HepG2 (cell line): ENCODE data around the gene EPX. TPM values are rescaled to one million over a fixed set of nuclear protein-coding genes. Genes with fewer than 3 reads are reported as not detected.

Experiments
- ATAC-seq: fragments of 200-7000 bp; cut with Tn5 transposase; 3 replicates; pipeline ENCODE4 v1.9.1; 2020; ENCODE audit warnings: mild to moderate bottlenecking, moderate library complexity
- BruUV-seq: library from RNA; stranded (reverse); fragments of 400-500 nt; replicated peaks from 2 replicates; lab custom pipeline; 2021; lab: Mats Ljungman, UMichigan
- CTCF ChIA-PET: fragments of 300-600 bp; formaldehyde crosslinking; extraction: SDS; loops from one replicate; lab custom pipeline; 2021; ENCODE audit warnings: low total read pairs, inconsistent platforms, low intra/inter-chr PET ratio; lab: Yijun Ruan, JAX
- POLR2A ChIA-PET: fragments of 350-600 bp; sonication (Branson Sonifier 250); formaldehyde crosslinking; loops from one replicate; lab custom pipeline; 2020; ENCODE audit warnings: antibody characterized with exemption, inconsistent platforms; lab: Yijun Ruan, JAX
- DNase-seq: peaks from one replicate; pipeline ENCODE4 v3.0.0-alpha.2; 2015; ENCODE audit warnings: low spot score
- FAIRE-seq: peaks from 3 replicates; lab custom pipeline; 2011; peaks lifted over from hg19 to GRCh38; lab: Jason Lieb, UNC
- H2AFZ ChIP-seq: one replicate; pipeline ENCODE4 v1.6.1; 2011; ENCODE audit warnings: low read length, inconsistent platforms
- H3K27ac ChIP-seq: fragments of 300-600 bp; 3 replicates; pipeline ENCODE4 v1.8.0; 2011; ENCODE audit warnings: mixed run types, mild to moderate bottlenecking, mixed read lengths, low read length, inconsistent platforms; ENCODE audit not compliant: insufficient read depth; ENCODE audit errors: extremely low read length
- H3K27me3 ChIP-seq, 2 experiments: fragments of 200-600 bp in 1 of 2; 2 replicates in 1 of 2; 3 replicates in 1 of 2; pipeline versions ENCODE4 v1.6.0 to v1.8.0; 2011; ENCODE audit warnings: low read length in 2 of 2, mild to moderate bottlenecking in 2 of 2, moderate library complexity in 2 of 2, inconsistent platforms in 1 of 2; ENCODE audit not compliant: insufficient read depth in 2 of 2, control insufficient read depth in 1 of 2
- H3K36me3 ChIP-seq, 2 experiments: fragments of 200-600 bp in 1 of 2; replicated peaks in 1 of 2; 2 replicates in 1 of 2; 3 replicates in 1 of 2; pipeline versions ENCODE4 v1.5.1 to v1.8.0; 2011; ENCODE audit warnings: low read length in 2 of 2, inconsistent platforms in 1 of 2; ENCODE audit not compliant: insufficient read depth in 2 of 2, control insufficient read depth in 1 of 2
- H3K4me1 ChIP-seq: 2 replicates; pipeline ENCODE4 v1.5.1; 2012; ENCODE audit warnings: low read length, inconsistent platforms; ENCODE audit not compliant: insufficient read depth
- H3K4me2 ChIP-seq: 2 replicates; pipeline ENCODE4 v1.6.0; 2011; ENCODE audit warnings: low read depth, low read length, inconsistent platforms
- H3K4me3 ChIP-seq, 3 experiments: fragments of 200-600 bp in 1 of 3; sonication (generic), shearing (Covaris generic) in 1 of 3; replicated peaks in 1 of 3; 2 replicates each; pipeline ENCODE4 v1.5.1; 2011 to 2016; ENCODE audit warnings: low read length in 3 of 3, inconsistent platforms in 2 of 3, low read depth in 2 of 3, mild to moderate bottlenecking in 2 of 3, control low read depth in 1 of 3, mixed read lengths in 1 of 3; ENCODE audit not compliant: insufficient read depth in 1 of 3
- H3K79me2 ChIP-seq: one replicate; pipeline ENCODE4 v1.6.1; 2011; ENCODE audit warnings: low read length, inconsistent platforms; ENCODE audit not compliant: insufficient read depth
- H3K9ac ChIP-seq: 2 replicates; pipeline ENCODE4 v1.6.0; 2011; ENCODE audit warnings: mild to moderate bottlenecking, low read depth, low read length, inconsistent platforms; ENCODE audit not compliant: insufficient read depth
- H3K9me3 ChIP-seq: 2 replicates; pipeline ENCODE4 v1.5.1; 2012; ENCODE audit warnings: mild to moderate bottlenecking, low read length
- H4K20me1 ChIP-seq: 2 replicates; pipeline ENCODE4 v1.6.0; 2011; ENCODE audit warnings: inconsistent platforms, mild to moderate bottlenecking, low read length, moderate library complexity; ENCODE audit not compliant: insufficient read depth
- MBD4 ChIP-seq: IDR thresholded peaks from 2 replicates; pipeline ENCODE4 v1.6.1; 2012; ENCODE audit warnings: low read length, inconsistent platforms, borderline replicate concordance
- MED13 ChIP-seq: sonication (generic); formaldehyde crosslinking; IDR thresholded peaks from 2 replicates; pipeline ENCODE4 v1.5.0; 2020; ENCODE audit warnings: missing genetic modification reagents
- MEIS2 ChIP-seq: sonication (generic); formaldehyde crosslinking; IDR thresholded peaks from 2 replicates; pipeline ENCODE4 v1.9.0; 2021; ENCODE audit warnings: mild to moderate bottlenecking, missing genetic modification reagents
- NBN ChIP-seq: fragments of 450-650 bp; conservative IDR thresholded peaks from 2 replicates; pipeline ENCODE4 v1.6.1; 2017
- NKX3-1 ChIP-seq: sonication (generic); formaldehyde crosslinking; IDR thresholded peaks from 2 replicates; pipeline ENCODE4 v1.5.0; 2020; ENCODE audit warnings: missing genetic modification reagents
- RFX3 ChIP-seq: IDR thresholded peaks from 2 replicates; pipeline ENCODE4 v1.6.1; 2016; ENCODE audit warnings: missing biosample characterization, missing genetic modification reagents
- RFX5 ChIP-seq: IDR thresholded peaks from 2 replicates; pipeline ENCODE4 v1.6.1; 2011; ENCODE audit warnings: low read depth, low read length, improper control_type of control experiment
- SMC3 ChIP-seq: IDR thresholded peaks from 2 replicates; pipeline ENCODE4 v1.6.1; 2011; ENCODE audit warnings: low read length, improper control_type of control experiment
- TAF1 ChIP-seq: sonication (generic); formaldehyde crosslinking; IDR thresholded peaks from 2 replicates; pipeline ENCODE4 v1.4.0; 2020; ENCODE audit warnings: missing genetic modification reagents
- THAP11 ChIP-seq: IDR thresholded peaks from 2 replicates; pipeline ENCODE4 v1.6.1; 2016; ENCODE audit warnings: missing biosample characterization, missing genetic modification reagents
- ZFP90 ChIP-seq: sonication (generic); formaldehyde crosslinking; IDR thresholded peaks from 2 replicates; pipeline ENCODE4 v1.8.0; 2022; ENCODE audit warnings: missing genetic modification reagents, mild to moderate bottlenecking, inconsistent platforms, borderline replicate concordance
- ZGPAT ChIP-seq: IDR thresholded peaks from 2 replicates; pipeline ENCODE4 v1.6.1; 2016; ENCODE audit warnings: mild to moderate bottlenecking
- ZNF24 ChIP-seq: fragments of 450-650 bp; IDR thresholded peaks from 2 replicates; pipeline ENCODE4 v1.6.1; 2017; ENCODE audit warnings: antibody characterized with exemption, mild to moderate bottlenecking
- ZNF264 ChIP-seq: sonication (generic); formaldehyde crosslinking; IDR thresholded peaks from 2 replicates; pipeline ENCODE4 v1.4.0; 2020; ENCODE audit warnings: missing genetic modification reagents
- ZNF550 ChIP-seq: sonication (generic); formaldehyde crosslinking; IDR thresholded peaks from 2 replicates; pipeline ENCODE4 v1.4.0; 2020; ENCODE audit warnings: mild to moderate bottlenecking, missing genetic modification reagents, borderline replicate concordance
- ZNF577 ChIP-seq: sonication (generic); formaldehyde crosslinking; IDR thresholded peaks from 2 replicates; pipeline ENCODE4 v1.4.0; 2020; ENCODE audit warnings: mild to moderate bottlenecking, low read depth, missing genetic modification reagents, borderline replicate concordance
- ZNF672 ChIP-seq: sonication (generic); formaldehyde crosslinking; IDR thresholded peaks from 2 replicates; pipeline ENCODE4 v1.8.1; 2022; ENCODE audit warnings: missing genetic modification reagents
- ZNF703 ChIP-seq: sonication (generic); formaldehyde crosslinking; IDR thresholded peaks from 2 replicates; pipeline ENCODE4 v1.5.1; 2020; ENCODE audit warnings: missing genetic modification reagents, mild to moderate bottlenecking, moderate library complexity, borderline replicate concordance
- ZNF709 ChIP-seq: sonication (generic); formaldehyde crosslinking; IDR thresholded peaks from 2 replicates; pipeline ENCODE4 v1.5.0; 2020; ENCODE audit warnings: mild to moderate bottlenecking, missing genetic modification reagents
- ZSCAN21 ChIP-seq: sonication (generic); formaldehyde crosslinking; IDR thresholded peaks from 2 replicates; pipeline ENCODE4 v1.8.0; 2022; ENCODE audit warnings: mild to moderate bottlenecking, missing genetic modification reagents, moderate library complexity, borderline replicate concordance
- WGBS: methylation state at CpG from one replicate; pipeline ENCODE4 v1.1.6; 2017; ENCODE audit warnings: low lambda C conversion rate; 5-methylcytosine and 5-hydroxymethylcytosine counted together
- in situ Hi-C: cut with HindIII; loops from 2 replicates; pipeline ENCODE4 v1.10.0; 2017; ENCODE audit warnings: low pct_unique_long_range_greater_than_20kb; ENCODE audit not compliant: extremely low pct_ligation_motif_present
- intact Hi-C: fragments of 100-400 bp; cut with micrococcal nuclease; formaldehyde crosslinking; loops from one replicate; pipeline ENCODE4 v1.10.0; 2022; ENCODE audit not compliant: unreplicated experiment
- polyA plus RNA-seq, 8 experiments: library from polyadenylated mRNA; depleted of rRNA in 3 of 8; stranded (reverse) in 7 of 8; unstranded in 1 of 8; fragments of >200 nt; fragmentation: Illumina TruSeq in 4 of 8; extraction: Trizol in 4 of 8; gene quantifications; 2 replicates each; pipeline versions ENCODE4 v1.2.1 to v1.2.3, GENCODE V29; 2011 to 2016; ENCODE audit warnings: low read depth in 4 of 8, missing spikeins in 1 of 8, mixed read lengths in 1 of 8; ENCODE audit not compliant: insufficient read depth in 1 of 8
- total RNA-seq, 5 experiments: library from RNA; depleted of rRNA; stranded (reverse); fragments of >200 nt; fragmentation: Illumina TruSeq; extraction: Trizol; gene quantifications; 2 replicates each; pipeline ENCODE4 v1.2.3, GENCODE V29; 2016; ENCODE audit warnings: low read depth in 1 of 5
- TF ChIP-seq, protein P1 (sequence below): sonication (generic); formaldehyde crosslinking; IDR thresholded peaks from 2 replicates; pipeline ENCODE4 v1.4.0; 2020; ENCODE audit warnings: missing genetic modification reagents, mild to moderate bottlenecking, borderline replicate concordance
- TF ChIP-seq, protein P2 (sequence below): sonication (generic); formaldehyde crosslinking; IDR thresholded peaks from 2 replicates; pipeline ENCODE4 v1.8.1; 2023; ENCODE audit warnings: mild to moderate bottlenecking, moderate library complexity, missing genetic modification reagents

Gene EPX
- total and polyA plus RNA-seq, 2 of the 13 experiments (the other 11 are each of a cell fraction or from before 2014, with no cell fraction given): not detected

GRCh38 chr17:58219007-58219788 lies 26.7 kb downstream of the EPX start, which contains the start of gene MKS1:
Gene MKS1 (minus strand): TSS chr17:58219255. CDS start chr17:58219230, 25 bp downstream.
- Histone ChIP-seq H3K9ac (peak within 1 kb of the TSS; percentile 87), H3K4me1 (peaks cover 19% of the 10 kb centered on the region), H3K27me3 (peaks cover 0 to 3% of the 10 kb centered on the region in 2 experiments; a peak in 1 of 5 replicates), H3K79me2 (no peaks in the 10 kb centered on the region), H3K27ac (peak within 1 kb of the TSS; percentile 72), H2AFZ (peak within 1 kb of the TSS; percentile 100), H3K4me2 (peak within 1 kb of the TSS; percentile 100), H3K36me3 (peaks cover 5 to 6% of the 10 kb centered on the region in 2 experiments; a peak in 4 of 5 replicates), H3K4me3 (peak within 1 kb of the TSS; percentile 79 to 88 (median 87)), H4K20me1 (no peaks in the 10 kb centered on the region), H3K9me3 (no peaks in the 10 kb centered on the region)
- intact Hi-C loops (no loop called here), in situ Hi-C loops (no loop called here)
- peak; percentile 90 for DNase-seq
- ChIA-PET CTCF (interaction anchor here (1.1 to 1.3 kb wide), 2 partner anchors 19 to 31 kb away, joined by 3 to 4 read pairs; no protein-coding TSS in a partner anchor), POLR2A (interaction anchor here (0.8 to 1.3 kb wide), 5 partner anchors 11 to 136 kb away, joined by 3 to 7 read pairs (median 3); partner anchors contain the start of gene DYNLL2)
- BruUV-seq: no TSS peak
- 5% methylated on average over 14 of the region's 56 CpGs for WGBS
- peak; percentile 99 for ATAC-seq
- FAIRE-seq: peak; percentile 92
- TF ChIP-seq ZSCAN21 (CRISPR knock-in tag): peak; percentile 92; the same call in 1 of the 2 replicates
- peak; percentile 92 for TF ChIP-seq ZFP90 (CRISPR knock-in tag)
- TF ChIP-seq ZNF577 (CRISPR knock-in tag): 0 out of 2 replicates have a peak, but pooled peaks have one; percentile 66
- TF ChIP-seq TAF1 (CRISPR knock-in tag): peak; percentile 98
- TF ChIP-seq SMC3: no peak
- TF ChIP-seq ZNF264 (CRISPR knock-in tag): peak; percentile 50; the same call in 1 of the 2 replicates
- TF ChIP-seq ZGPAT: peak; percentile 91
- peak; percentile 91 for TF ChIP-seq NKX3-1
- TF ChIP-seq ZNF709 (CRISPR knock-in tag): peak; percentile 92
- no peak for TF ChIP-seq ZNF703 (CRISPR knock-in tag)
- no peak for TF ChIP-seq MBD4
- no peak for TF ChIP-seq NBN
- peak; percentile 91 for TF ChIP-seq MEIS2
- TF ChIP-seq, protein P1, sequence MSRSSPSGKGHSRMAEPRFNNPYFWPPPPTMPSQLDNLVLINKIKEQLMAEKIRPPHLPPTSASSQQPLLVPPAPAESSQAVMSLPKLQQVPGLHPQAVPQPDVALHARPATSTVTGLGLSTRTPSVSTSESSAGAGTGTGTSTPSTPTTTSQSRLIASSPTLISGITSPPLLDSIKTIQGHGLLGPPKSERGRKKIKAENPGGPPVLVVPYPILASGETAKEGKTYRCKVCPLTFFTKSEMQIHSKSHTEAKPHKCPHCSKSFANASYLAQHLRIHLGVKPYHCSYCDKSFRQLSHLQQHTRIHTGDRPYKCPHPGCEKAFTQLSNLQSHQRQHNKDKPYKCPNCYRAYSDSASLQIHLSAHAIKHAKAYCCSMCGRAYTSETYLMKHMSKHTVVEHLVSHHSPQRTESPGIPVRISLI (CRISPR knock-in tag): peak; percentile 38; the same call in 1 of the 2 replicates
- TF ChIP-seq, protein P2, sequence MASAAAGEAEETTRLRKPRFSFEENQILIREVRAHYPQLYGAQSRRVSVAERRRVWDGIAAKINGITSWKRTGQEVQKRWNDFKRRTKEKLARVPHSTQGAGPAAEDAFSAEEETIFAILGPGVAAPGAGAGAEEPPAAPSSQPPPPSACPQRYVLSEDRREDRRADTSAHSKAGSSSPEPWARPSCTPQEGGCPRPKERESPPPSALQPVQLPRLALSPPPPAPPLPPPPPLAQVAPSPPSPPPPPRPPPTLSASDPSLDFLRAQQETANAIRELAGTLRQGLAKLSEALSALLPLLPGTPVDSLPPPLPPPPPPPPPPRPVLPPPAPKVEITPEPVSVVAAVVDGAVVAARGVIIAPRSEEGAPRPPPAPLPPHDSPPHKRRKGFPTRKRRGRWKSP (CRISPR knock-in tag): peak; percentile 99
- TF ChIP-seq ZNF672 (CRISPR knock-in tag): no peak
- peak; percentile 94 for TF ChIP-seq RFX3 (CRISPR knock-in tag)
- TF ChIP-seq ZNF550: 0 out of 2 replicates have a peak, but pooled peaks have one; percentile 23
- no peak for TF ChIP-seq ZNF24
- TF ChIP-seq MED13 (CRISPR knock-in tag): peak; percentile 45; the same call in 1 of the 2 replicates
- peak; percentile 89 for TF ChIP-seq THAP11 (CRISPR knock-in tag)
- TF ChIP-seq RFX5: peak; percentile 29; the same call in 1 of the 2 replicates
